GM13977 (cell line): Measurements from ENCODE around the gene XPNPEP2.

ENCODE experiments used
- DNase-seq: peaks from one replicate; pipeline ENCODE4 v3.0.0; 2012; ENCODE audit warnings: low spot score
- CTCF ChIP-seq: IDR thresholded peaks from 2 replicates; pipeline ENCODE4 v1.5.1; 2012; ENCODE audit warnings: mild to moderate bottlenecking, control low read depth; ENCODE audit not compliant: insufficient read depth; ENCODE audit errors: extremely low read depth, missing control alignments
- in situ Hi-C: fragments of 300-500 bp; cut with MboI; formaldehyde crosslinking; loops from one replicate; pipeline ENCODE4 v1.12.0; 2022; ENCODE audit warnings: low sequenced_read_pairs, low pct_unique_long_range_greater_than_20kb, mixed read lengths, inconsistent platforms; ENCODE audit not compliant: unreplicated experiment

The XPNPEP2 gene

DNA sequence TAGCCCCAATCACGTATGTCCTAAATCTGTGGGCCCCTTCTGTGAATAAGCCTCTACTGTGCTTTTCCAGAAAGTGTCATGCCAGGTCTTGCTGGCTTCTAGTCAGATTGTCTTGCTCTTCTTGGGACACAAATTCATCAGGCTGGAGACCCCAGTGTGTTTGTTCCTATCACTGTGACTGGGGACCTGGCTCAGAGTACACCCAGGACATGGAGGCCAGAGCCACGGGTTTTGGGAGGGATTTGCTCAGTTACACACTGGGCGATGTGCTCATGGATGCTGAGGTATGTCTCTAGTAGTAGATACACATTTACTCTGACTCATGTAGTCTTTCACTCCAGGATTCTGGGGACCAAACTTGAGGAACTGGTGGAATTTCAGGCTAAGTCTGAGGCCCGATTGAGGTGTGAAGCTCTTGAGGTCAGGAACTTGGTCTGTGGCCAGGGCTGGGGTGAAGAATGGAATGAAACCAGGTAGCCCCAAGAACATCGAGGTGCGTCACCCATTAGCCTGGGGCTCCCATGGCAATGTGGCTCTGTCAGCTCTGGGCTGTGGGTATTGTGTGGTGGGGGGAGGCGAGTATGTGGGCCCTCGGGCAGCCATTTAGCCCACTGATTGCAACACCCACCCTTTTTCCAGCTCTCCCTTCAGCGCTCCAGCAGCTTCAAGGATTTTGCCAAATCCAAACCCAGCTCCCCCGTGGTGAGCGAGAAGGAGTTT lies 48.7 kb downstream of the XPNPEP2 start:
- DNase-seq = no peak
- no peak for TF ChIP-seq CTCF
- in situ Hi-C loops = no loop called here

DNA sequence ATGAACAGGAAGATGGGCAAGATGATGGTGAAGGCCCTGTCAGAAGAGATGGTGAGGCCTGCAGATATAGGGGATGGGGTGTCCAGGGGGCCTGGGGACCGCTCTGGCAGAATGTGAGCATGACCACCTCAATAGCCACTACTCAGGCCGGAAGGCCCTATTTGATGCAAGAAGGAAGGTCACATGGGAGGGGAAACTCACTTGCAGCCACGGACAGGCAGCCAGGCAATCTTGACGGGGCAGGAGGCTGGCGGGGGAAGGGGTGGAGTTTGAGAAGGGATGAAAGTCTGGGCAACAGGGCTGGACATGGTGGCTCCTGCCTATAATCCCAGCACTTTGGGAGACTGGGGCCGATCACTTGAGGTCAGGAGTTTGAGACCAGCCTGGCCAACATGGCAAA lies 49.7 kb downstream of the XPNPEP2 start:
- in situ Hi-C loops = no loop called here
- DNase-seq = no peak
- no peak for TF ChIP-seq CTCF

DNA sequence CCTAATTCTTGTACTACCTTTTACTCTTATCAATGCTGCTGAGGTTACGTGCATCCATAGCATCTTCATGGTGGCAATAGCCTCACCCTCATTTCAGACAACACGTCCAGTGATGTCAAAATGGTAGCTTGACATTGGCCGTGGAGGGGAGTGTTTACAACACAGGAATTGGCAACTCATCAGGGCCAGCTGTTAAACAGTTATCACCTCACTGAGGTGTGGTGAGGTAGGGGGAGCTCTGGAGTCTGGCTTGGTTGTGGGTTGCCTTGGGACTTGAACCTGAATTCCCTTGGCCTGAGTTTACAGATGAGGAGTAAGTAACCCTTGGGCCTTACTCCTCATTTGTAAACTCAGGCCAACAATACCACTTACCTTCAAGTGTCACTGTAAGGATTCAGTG lies 51.4 kb downstream of the XPNPEP2 start:
- no peak for DNase-seq
- in situ Hi-C loops = no loop called here
- no peak for TF ChIP-seq CTCF

GRCh38 chrX:129790808-129791207 lies 52.0 kb downstream of the XPNPEP2 start:
- DNase-seq = no peak
- in situ Hi-C loops = no loop called here
- TF ChIP-seq CTCF = no peak

DNA sequence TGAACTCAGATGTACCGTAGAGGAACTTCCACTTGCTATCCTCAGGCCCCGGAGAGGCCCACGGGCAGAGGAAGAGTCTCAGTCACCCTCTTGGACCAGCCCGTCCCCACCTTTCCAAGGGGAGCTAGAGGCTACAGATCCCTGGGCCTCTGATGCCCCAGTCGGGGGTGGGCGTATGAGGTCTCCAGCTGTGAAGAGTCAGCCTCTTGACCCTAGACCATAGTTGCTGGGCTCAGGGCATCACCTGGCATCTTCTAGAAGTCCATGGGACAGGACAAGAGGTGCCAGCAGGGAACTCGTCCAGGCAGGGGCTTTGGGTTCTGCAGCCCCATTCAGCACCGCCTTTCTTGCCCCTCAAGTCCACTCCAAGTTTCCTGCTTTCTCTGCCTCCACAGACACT lies 52.6 kb downstream of the XPNPEP2 start:
- DNase-seq = no peak
- in situ Hi-C loops = no loop called here
- no peak for TF ChIP-seq CTCF

GRCh38 chrX:129791961-129792570 lies 53.3 kb downstream of the XPNPEP2 start:
- in situ Hi-C loops = no loop called here
- TF ChIP-seq CTCF = no peak
- no peak for DNase-seq
